Upper lobe of left lung (tissue), 6 donors: ENCODE data around the gene CAV1. TPM values are rescaled to one million over a fixed set of nuclear protein-coding genes. Genes with fewer than 3 reads are reported as not detected.

Source experiments
- small RNA-seq, 4 donors: library from RNA; depleted of rRNA; stranded (forward); fragments of <200 nt; gene quantifications; one replicate each; pipeline ENCODE3, GENCODE V24; 2016
- total RNA-seq, 6 donors: library from RNA; depleted of rRNA in 4 of 6; stranded (reverse); fragments of >200 nt in 4 of 6; gene quantifications; one replicate each; pipeline versions ENCODE4 v1.1.0 to v1.2.1, GENCODE V29; 2016 to 2021
- donor health status: DM: no; HTN: no; CAD: no; lungs with moderate emphysema.
- donor health status: DM: no; HTN: yes; CAD: no; lungs with severe emphysema.

CAV1 gene
- total RNA-seq, 6 donors from 2014 or later = 207 to 951 (median 552) TPM

Small RNA genes lying within 50 kb of the gene (small RNA-seq; reads per million reads assigned to genes)
- gene AC006159.2 = 0 reads per million in 4 donors

Other genes starting within 250 kb of the CAV1 start
- gene CAV2, start 25.3 kb upstream of the CAV1 start, total RNA-seq = 100 to 1,000 TPM in 5 of 6 donors, 10 to 100 TPM in 1; 56.6 to 385 (median 183) TPM
- 100 to 1,000 TPM in 1 of 6 donors, 10 to 100 TPM in 5; 32.4 to 114 (median 82.2) TPM for gene MET, start 147.2 kb downstream of the CAV1 start, total RNA-seq